ENCODE data around the gene OR8J3. TPM values are rescaled to one million over a fixed set of nuclear protein-coding genes. Genes with fewer than 3 reads are reported as not detected.
"Not testable (repeated sequence)": the region's sequence is repeated elsewhere in the genome, so short reads cannot be mapped to it uniquely, and the experiment has no call there.

OR8J3 gene, protein sequence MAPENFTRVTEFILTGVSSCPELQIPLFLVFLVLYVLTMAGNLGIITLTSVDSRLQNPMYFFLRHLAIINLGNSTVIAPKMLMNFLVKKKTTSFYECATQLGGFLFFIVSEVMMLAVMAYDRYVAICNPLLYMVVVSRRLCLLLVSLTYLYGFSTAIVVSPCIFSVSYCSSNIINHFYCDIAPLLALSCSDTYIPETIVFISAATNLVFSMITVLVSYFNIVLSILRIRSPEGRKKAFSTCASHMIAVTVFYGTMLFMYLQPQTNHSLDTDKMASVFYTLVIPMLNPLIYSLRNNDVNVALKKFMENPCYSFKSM
- not detected in 2 replicates for total RNA-seq

DNA sequence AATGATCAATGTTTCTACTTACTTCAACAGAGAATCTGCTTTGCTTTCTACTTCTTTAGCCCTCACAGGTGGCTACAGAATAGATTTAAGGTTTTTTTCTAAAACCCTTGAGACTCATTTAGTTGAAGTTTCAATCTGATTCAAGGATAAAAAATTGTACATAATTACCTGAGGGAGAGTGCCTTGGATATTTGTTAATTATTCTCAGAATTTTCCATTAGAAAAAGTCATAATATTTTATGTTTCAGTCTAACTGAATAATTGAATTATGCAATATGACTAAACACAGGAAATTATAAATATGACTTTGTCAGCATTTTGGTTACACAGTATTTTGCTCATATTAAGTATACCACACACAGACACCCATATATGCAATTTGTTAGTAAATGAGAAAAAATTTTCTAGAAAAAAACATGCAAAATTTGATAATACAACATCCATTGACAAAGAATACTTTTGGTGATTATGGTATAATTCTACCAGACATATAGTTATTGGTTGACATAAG is at the start of gene OR8J3:
TSS of gene OR8J3 (minus strand) at position 51 of the 511 bp plus-strand sequence. CDS start 2,483 bp downstream, outside the sequence.
- Mint-ChIP-seq H3K27ac (no peak within 1 kb of the TSS), H3K4me1 (no peaks in the 10 kb centered on the region), H3K36me3 (ENCODE audit: low read depth) (no peaks in the 10 kb centered on the region), H3K27me3 (no peaks in the 10 kb centered on the region), H3K9me3 (peaks cover 11% of the 10 kb centered on the region), H3K4me3 (no peak within 1 kb of the TSS)
- intact Hi-C loops (cut with micrococcal nuclease): no loop called here
- DNase-seq: no peak

DNA sequence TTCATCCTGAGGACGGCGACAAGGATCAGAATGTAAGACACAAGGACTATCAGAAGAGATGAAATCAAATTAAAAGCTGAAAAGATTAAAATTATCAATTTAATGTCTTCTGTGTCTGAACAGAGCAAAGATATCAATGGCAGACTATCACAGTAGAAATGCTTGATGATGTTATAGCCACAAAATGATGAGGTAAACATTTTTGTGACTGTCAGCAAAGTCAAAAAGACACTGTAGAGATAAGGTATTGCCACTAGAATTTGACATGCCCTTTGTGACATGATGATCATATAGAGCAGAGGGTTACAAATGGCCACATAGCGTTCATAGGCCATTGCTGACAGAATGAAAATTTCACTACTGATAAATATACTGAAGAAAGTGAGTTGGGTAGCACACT is 48.6 kb upstream of the OR8J3 start:
- intact Hi-C loops (cut with micrococcal nuclease): no loop called here
- Mint-ChIP-seq H3K9me3 (peaks cover 3% of the 10 kb centered on the region), H3K4me1 (no peaks in the 10 kb centered on the region), H3K36me3 (ENCODE audit: low read depth) (no peaks in the 10 kb centered on the region), H3K4me3 (no peak overlapping the region), H3K27ac (no peak overlapping the region), H3K27me3 (no peaks in the 10 kb centered on the region)
- no peak for DNase-seq

DNA sequence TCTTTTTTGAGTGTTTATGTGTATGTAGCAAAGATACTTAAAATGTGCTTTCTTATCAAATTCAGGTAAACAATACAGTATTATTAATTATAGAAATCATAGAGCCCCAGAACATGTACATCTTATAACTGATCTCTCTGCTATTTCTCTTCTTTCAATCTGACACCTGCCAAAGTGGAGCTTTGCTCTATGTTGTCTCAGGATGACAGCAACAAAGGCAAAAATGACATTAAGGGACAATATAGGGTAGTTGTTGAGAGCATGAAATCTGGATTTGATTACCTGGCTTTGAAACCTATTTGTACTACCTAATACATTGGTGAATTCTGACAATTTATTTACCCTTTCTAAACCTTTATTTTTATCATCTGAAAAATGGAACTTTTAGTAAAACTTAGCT is 43.5 kb upstream of the OR8J3 start:
- intact Hi-C loops (cut with micrococcal nuclease): no loop called here
- Mint-ChIP-seq H3K4me3 (no peak overlapping the region), H3K9me3 (peaks cover 10% of the 10 kb centered on the region), H3K27ac (no peak overlapping the region), H3K4me1 (no peaks in the 10 kb centered on the region), H3K27me3 (no peaks in the 10 kb centered on the region), H3K36me3 (ENCODE audit: low read depth) (no peaks in the 10 kb centered on the region)
- no peak for DNase-seq

DNA sequence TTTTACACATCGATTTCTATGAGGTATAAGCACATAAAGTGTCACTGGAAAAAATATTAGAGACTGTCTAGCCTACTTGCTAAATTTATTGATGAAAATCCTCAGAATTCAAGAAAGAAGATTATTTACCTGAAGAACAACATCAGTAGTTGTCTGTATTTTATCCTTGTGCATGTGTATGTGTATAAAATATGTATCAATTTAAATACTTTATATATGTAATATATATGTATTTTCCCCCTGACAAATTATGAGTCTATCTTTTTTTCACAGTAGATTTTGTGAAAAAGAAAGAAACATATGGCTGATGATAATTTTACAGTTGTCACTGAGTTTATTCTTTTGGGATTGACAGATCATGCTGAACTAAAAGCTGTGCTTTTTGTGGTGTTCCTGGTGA is 36.3 kb upstream of the OR8J3 start, which contains the start of gene OR5J2:
TSS of gene OR5J2 (plus strand) at position 301 of the 400 bp plus-strand sequence. CDS start at position 301, 0 bp downstream.
- H3K27ac Mint-ChIP-seq: no peak within 1 kb of the TSS
- DNase-seq: no peak
- intact Hi-C loops (cut with micrococcal nuclease): no loop called here
- no peaks in the 10 kb centered on the region for H3K27me3 Mint-ChIP-seq
- no peaks in the 10 kb centered on the region for H3K4me1 Mint-ChIP-seq
- no peak within 1 kb of the TSS for H3K4me3 Mint-ChIP-seq
- H3K9me3 Mint-ChIP-seq: peaks cover 10% of the 10 kb centered on the region
- no peaks in the 10 kb centered on the region for H3K36me3 Mint-ChIP-seq (ENCODE audit: low read depth)

DNA sequence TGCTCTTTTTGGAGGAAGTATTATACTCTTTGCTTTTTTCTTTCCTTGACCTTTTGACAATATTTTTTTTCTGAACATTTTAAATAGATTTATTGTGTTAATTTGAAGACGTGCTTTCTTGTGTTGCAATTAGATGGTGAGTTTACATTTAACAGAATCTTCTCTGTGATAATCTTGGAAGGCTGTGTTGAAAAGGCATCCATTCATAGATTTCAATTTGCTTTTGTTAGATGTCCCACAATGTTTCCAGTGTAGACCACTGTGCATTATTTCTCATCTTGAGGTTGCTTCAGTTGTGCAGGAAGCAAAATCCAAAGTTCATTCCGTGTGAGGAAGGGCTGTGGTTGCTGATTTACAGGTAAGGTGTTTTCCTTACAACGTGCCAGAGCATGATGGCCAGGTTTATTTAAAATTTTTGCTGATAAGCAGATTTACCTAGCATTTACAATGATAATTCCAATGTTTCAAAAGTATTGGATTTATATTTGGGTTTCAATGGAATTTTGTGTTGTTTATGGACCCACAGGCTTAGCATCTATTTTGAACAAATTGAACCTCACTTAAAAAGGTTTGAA is 32.3 kb upstream of the OR8J3 start:
- intact Hi-C loops (cut with micrococcal nuclease): no loop called here
- Mint-ChIP-seq H3K4me1 (no peaks in the 10 kb centered on the region), H3K4me3 (no peak overlapping the region), H3K27me3 (no peaks in the 10 kb centered on the region), H3K9me3 (peaks cover 15% of the 10 kb centered on the region), H3K27ac (no peak overlapping the region), H3K36me3 (ENCODE audit: low read depth) (no peaks in the 10 kb centered on the region)
- no peak for DNase-seq

DNA sequence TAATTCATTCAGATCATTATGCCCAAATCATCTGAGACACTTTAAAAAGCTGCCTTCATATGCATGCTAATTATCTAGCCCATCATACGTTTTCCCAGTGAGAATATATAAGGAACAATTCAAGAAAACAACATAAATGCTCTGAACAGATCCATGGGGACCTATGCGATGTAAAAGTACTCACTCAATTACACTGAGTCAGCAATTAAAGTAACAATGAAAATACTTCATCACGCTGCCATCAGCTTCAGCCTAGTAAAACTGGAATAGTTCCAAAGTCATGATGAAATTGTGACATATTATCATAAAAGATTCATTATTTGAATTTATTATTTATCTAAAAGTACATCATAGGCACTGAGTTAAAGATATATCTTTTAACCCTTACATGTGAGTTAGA is 23.8 kb upstream of the OR8J3 start:
- no peaks in the 10 kb centered on the region for H3K27me3 Mint-ChIP-seq
- no peak for DNase-seq
- H3K4me1 Mint-ChIP-seq: no peaks in the 10 kb centered on the region
- no peak overlapping the region for H3K27ac Mint-ChIP-seq
- H3K9me3 Mint-ChIP-seq: peaks cover 12% of the 10 kb centered on the region
- intact Hi-C loops (cut with micrococcal nuclease): no loop called here
- no peaks in the 10 kb centered on the region for H3K36me3 Mint-ChIP-seq (ENCODE audit: low read depth)
- no peak overlapping the region for H3K4me3 Mint-ChIP-seq

DNA sequence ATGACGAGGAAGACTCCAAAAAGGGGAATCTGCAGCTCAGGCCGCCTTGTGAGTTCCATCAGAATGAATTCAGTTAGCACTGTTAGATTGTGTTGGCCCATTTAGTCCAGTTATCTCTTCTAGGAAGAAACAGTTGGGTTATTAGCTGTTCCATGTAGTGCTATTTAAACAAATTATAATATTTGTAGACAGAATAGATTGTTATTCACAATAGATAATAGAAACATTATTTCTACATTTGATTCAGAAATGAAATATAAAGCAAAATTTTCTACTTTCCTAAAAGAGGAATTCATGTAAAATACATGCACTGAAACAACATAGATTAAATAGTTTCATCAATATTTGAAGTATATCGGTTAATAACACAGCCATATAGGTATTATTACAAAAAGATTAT is 20.2 kb upstream of the OR8J3 start, which contains the start of gene OR8K5:
TSS of gene OR8K5 (minus strand) at position 101 of the 400 bp plus-strand sequence. CDS start at position 101, 0 bp downstream.
- Mint-ChIP-seq H3K27me3 (no peaks in the 10 kb centered on the region), H3K27ac (no peak within 1 kb of the TSS), H3K4me1 (no peaks in the 10 kb centered on the region), H3K9me3 (peaks cover 5% of the 10 kb centered on the region), H3K4me3 (no peak within 1 kb of the TSS), H3K36me3 (ENCODE audit: low read depth) (no peaks in the 10 kb centered on the region)
- no peak for DNase-seq
- intact Hi-C loops (cut with micrococcal nuclease): no loop called here

DNA sequence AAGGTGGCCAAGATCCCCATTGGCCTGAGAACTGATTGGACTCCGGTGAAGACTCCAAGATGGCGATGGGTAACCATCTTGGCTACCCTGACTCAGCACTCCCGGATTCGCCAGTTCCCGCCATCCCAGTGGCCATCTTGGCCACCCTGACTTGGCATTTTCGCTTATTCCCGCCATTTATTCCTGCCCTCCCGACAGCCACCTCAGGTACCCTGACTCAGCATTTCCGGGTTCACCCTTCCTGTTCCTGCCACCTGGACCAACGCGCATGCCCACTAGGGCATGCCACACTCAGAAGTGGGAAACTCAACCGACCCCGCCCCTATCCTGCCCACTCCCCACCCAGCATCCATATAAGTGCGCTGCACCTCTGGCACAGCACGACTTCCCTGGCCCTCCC is 12.3 kb upstream of the OR8J3 start:
- Mint-ChIP-seq H3K4me1 (no peaks in the 10 kb centered on the region), H3K4me3 (no peak overlapping the region), H3K36me3 (ENCODE audit: low read depth) (no peaks in the 10 kb centered on the region), H3K27me3 (no peaks in the 10 kb centered on the region), H3K27ac (no peak overlapping the region), H3K9me3 (peaks cover 17% of the 10 kb centered on the region)
- DNase-seq: no peak
- intact Hi-C loops (cut with micrococcal nuclease): no loop called here

DNA sequence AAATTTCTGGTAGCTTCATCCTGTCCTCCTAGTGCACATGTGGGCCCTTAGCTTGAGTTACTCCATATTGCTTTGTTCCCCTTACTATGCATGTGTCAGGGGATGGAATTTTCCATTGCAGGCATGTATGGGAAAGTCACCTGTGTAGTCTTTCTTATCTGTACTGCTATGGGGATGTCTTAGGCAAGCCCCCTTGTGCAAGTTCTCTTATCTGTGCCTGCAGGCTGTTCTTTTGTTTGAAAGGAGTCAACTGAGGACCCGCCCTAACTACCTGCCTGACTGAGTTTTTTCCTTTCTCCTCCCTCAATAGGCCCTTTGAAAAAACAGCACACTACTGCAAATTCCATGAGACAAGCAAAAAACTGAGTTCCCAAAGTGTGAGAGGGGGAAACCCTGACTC is 11.4 kb upstream of the OR8J3 start:
- no peaks in the 10 kb centered on the region for H3K27me3 Mint-ChIP-seq

DNA sequence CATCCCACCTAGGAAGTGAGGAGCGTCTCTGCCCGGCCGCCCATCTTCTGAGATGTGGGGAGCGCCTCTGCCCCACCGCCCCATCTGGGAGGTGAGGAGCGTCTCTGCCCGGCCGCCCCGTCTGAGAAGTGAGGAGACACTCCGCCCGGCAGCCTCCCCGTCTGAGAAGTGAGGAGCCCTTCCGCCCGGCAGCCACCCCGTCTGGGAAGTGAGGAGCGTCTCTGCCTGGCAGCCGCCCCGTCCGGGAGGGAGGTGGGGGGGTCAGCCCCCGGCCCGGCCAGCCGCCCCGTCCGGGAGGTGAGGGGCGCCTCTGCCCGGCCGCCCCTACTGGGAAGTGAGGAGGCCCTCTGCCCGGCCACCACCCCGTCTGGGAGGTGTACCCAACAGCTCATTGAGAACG is 3.7 kb upstream of the OR8J3 start:
- H3K4me1 Mint-ChIP-seq; H3K9me3 Mint-ChIP-seq; DNase-seq; H3K4me3 Mint-ChIP-seq; H3K27ac Mint-ChIP-seq; H3K27me3 Mint-ChIP-seq; intact Hi-C loops (cut with micrococcal nuclease); H3K36me3 Mint-ChIP-seq (ENCODE audit: low read depth): not testable (repeated sequence)

More for the DNA sequence above, 11.4 kb upstream of the OR8J3 start:
- no peak for DNase-seq
- Mint-ChIP-seq H3K27ac (no peak overlapping the region), H3K9me3 (peaks cover 17% of the 10 kb centered on the region), H3K36me3 (ENCODE audit: low read depth) (no peaks in the 10 kb centered on the region), H3K4me1 (no peaks in the 10 kb centered on the region), H3K4me3 (no peak overlapping the region)
- intact Hi-C loops (cut with micrococcal nuclease): no loop called here

DNA sequence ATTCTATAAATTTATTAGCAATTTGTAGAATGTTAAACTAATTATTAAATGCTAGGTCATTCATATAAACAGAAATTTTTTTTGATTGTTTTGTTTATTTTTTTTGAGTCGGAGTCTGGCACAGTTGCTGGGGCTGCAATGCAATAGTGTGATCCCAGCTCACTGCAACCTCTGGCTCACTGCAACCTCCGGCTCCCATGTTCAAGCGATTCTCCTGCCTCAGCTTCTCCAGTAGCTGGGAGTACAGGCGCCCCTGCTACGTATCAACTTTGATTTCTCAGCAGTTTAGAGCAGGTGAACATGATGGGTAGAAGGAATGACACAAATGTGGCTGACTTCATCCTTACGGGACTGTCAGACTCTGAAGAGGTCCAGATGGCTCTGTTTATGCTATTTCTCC is 17.9 kb downstream of the OR8J3 start, which contains the start of gene OR8H3:
TSS of gene OR8H3 (plus strand) at position 301 of the 400 bp plus-strand sequence. CDS start at position 301, 0 bp downstream.
- DNase-seq: no peak
- H3K4me3 Mint-ChIP-seq: no peak within 1 kb of the TSS
- H3K36me3 Mint-ChIP-seq (ENCODE audit: low read depth): no peaks in the 10 kb centered on the region
- H3K27me3 Mint-ChIP-seq: no peaks in the 10 kb centered on the region
- H3K4me1 Mint-ChIP-seq: no peaks in the 10 kb centered on the region
- H3K9me3 Mint-ChIP-seq: no peaks in the 10 kb centered on the region
- H3K27ac Mint-ChIP-seq: no peak within 1 kb of the TSS
- intact Hi-C loops (cut with micrococcal nuclease): no loop called here

DNA sequence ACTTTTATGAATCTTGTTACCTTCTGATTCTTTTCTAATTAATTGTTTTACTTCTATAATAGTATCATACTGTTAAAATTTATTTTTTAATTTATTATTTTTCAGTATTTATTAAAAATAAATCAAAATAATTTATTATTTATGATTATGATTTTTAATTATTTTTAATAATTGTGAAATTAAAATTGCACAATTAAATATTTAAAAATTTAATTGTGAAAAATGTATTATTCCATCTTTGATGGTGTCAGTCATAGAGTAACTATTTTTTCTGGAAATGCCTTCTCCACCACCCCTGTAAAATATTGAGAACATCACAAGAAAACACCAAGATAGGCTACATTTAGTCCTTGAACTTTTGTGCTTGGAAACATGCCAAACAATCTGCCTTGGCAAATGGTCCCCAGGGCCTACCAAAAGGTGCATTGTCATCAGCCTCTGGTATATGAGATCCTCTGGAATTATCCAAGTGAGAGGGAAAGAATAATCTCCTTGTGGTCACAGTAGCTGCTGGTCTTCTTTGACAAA is 36.7 kb downstream of the OR8J3 start, which contains the start of gene OR8H2:
TSS of gene OR8H2 (plus strand) at position 478 of the 528 bp plus-strand sequence. CDS start 1,356 bp downstream, outside the sequence.
- no peaks in the 10 kb centered on the region for H3K4me1 Mint-ChIP-seq
- H3K27me3 Mint-ChIP-seq: no peaks in the 10 kb centered on the region
- no peaks in the 10 kb centered on the region for H3K36me3 Mint-ChIP-seq (ENCODE audit: low read depth)
- DNase-seq: no peak
- intact Hi-C loops (cut with micrococcal nuclease): no loop called here
- H3K9me3 Mint-ChIP-seq: peaks cover 9% of the 10 kb centered on the region
- no peak within 1 kb of the TSS for H3K27ac Mint-ChIP-seq
- H3K4me3 Mint-ChIP-seq: no peak within 1 kb of the TSS

DNA sequence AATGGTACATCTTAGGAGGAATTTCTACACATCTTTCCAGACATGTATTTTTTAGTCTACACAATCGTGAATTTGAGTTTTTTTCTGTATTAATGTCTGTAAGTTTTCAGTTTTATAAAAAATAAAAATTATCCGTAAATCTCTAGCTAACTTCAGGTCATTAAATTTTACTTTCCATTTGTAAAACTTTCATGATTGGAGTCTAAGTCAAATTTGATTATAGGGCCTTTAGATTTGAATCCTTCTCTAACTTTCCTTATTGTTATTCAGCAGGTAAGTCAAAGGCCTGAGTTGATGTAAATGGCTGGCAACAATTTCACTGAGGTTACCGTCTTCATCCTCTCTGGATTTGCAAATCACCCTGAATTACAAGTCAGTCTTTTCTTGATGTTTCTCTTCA is 47.0 kb downstream of the OR8J3 start, which contains the start of gene OR8I2:
TSS of gene OR8I2 (plus strand) at position 301 of the 400 bp plus-strand sequence. CDS start at position 301, 0 bp downstream.
- no peak within 1 kb of the TSS for H3K27ac Mint-ChIP-seq
- H3K9me3 Mint-ChIP-seq: peaks cover 9% of the 10 kb centered on the region
- no peak within 1 kb of the TSS for H3K4me3 Mint-ChIP-seq
- intact Hi-C loops (cut with micrococcal nuclease): no loop called here
- H3K27me3 Mint-ChIP-seq: no peaks in the 10 kb centered on the region
- no peaks in the 10 kb centered on the region for H3K4me1 Mint-ChIP-seq
- no peaks in the 10 kb centered on the region for H3K36me3 Mint-ChIP-seq (ENCODE audit: low read depth)
- no peak for DNase-seq

DNA sequence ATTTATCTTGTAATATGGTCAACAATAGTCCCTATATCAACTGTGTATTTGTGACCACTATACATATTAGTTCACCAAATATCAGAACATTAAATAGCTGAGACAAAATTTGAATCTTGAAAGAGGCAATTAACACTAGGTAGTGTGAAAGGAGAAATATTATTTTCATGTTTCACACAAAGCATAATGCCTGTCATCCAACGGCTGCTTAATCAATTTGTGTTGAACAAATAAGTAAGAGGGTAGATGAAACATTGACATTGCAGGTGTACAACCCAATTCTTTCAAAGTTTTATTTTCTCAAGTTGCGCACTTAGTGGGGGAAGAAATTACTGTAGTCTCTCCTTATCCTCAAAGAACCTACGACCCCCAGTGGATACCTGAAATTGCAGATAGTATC is 50.3 kb downstream of the OR8J3 start:
- no peaks in the 10 kb centered on the region for H3K4me1 Mint-ChIP-seq
- peaks cover 9% of the 10 kb centered on the region for H3K9me3 Mint-ChIP-seq
- no peak for DNase-seq
- no peak overlapping the region for H3K4me3 Mint-ChIP-seq
- no peaks in the 10 kb centered on the region for H3K27me3 Mint-ChIP-seq
- no peak overlapping the region for H3K27ac Mint-ChIP-seq
- intact Hi-C loops (cut with micrococcal nuclease): no loop called here
- H3K36me3 Mint-ChIP-seq (ENCODE audit: low read depth): no peaks in the 10 kb centered on the region
